SK-N-SH (cell line): ENCODE data around the gene ADGRF5.

Source experiments
- EP300 ChIP-seq, 2 experiments: IDR thresholded peaks; 2 replicates each; pipeline versions ENCODE4 v1.4.0 to v1.6.1; 2012; ENCODE audit warnings: borderline replicate concordance in 1 of 2, low read depth in 1 of 2, low read length in 1 of 2
- FOXM1 ChIP-seq: IDR thresholded peaks from 2 replicates; pipeline ENCODE4 v1.4.0; 2012; ENCODE audit warnings: low read depth, mild to moderate bottlenecking
- JUND ChIP-seq: IDR thresholded peaks from 2 replicates; pipeline ENCODE4 v1.4.0; 2012
- MEF2A ChIP-seq: IDR thresholded peaks from 2 replicates; pipeline ENCODE4 v1.4.0; 2012; ENCODE audit warnings: low read depth, borderline replicate concordance
- REST ChIP-seq: IDR thresholded peaks from 2 replicates; pipeline ENCODE4 v1.6.1; 2012; ENCODE audit warnings: mild to moderate bottlenecking, low read depth, low read length, moderate library complexity
- SIN3A ChIP-seq: IDR thresholded peaks from 2 replicates; pipeline ENCODE4 v1.6.1; 2012; ENCODE audit warnings: low read depth, mild to moderate bottlenecking, low read length, moderate library complexity, borderline replicate concordance
- TF ChIP-seq, protein P1 (sequence below): fragments of 200-600 bp; sonication (generic); IDR thresholded peaks from 2 replicates; pipeline ENCODE4 v1.6.1; 2017; ENCODE audit warnings: antibody characterized with exemption, mild to moderate bottlenecking, moderate library complexity
- TF ChIP-seq, protein P2 (sequence below): IDR thresholded peaks from 2 replicates; pipeline ENCODE4 v1.4.0; 2012; ENCODE audit warnings: low read depth
- TF ChIP-seq, protein P3 (sequence below): fragments of 150-350 bp; IDR thresholded peaks from 2 replicates; pipeline ENCODE4 v1.6.1; 2017; ENCODE audit warnings: antibody characterized with exemption, low read length, low read depth, borderline replicate concordance

DNA sequence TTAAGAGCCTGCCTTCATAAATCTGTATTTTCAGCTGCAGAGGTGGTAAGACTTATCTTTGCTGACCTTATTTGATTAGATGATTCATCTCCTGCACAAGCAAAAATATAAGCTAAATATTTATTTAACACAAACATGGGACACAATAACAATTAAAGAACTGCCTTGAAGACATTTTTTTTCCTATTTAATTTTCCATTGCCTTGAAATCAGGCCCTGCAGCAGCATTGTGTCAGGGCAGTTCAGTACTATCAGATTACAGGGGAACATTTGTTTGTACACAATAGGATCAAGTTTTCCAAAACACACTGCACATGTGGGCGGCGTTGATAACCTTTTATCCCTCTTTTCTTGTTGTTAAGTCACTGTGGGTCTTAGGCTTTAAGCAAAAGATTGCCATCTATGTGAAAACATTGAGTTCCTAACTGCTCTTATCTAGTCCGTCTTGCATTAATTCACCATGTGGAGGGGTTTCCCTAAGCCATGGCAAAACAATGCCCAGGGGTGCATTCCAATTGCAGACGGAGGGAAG is 7.4 kb downstream of the ADGRF5 start:
- TF ChIP-seq, protein P1, sequence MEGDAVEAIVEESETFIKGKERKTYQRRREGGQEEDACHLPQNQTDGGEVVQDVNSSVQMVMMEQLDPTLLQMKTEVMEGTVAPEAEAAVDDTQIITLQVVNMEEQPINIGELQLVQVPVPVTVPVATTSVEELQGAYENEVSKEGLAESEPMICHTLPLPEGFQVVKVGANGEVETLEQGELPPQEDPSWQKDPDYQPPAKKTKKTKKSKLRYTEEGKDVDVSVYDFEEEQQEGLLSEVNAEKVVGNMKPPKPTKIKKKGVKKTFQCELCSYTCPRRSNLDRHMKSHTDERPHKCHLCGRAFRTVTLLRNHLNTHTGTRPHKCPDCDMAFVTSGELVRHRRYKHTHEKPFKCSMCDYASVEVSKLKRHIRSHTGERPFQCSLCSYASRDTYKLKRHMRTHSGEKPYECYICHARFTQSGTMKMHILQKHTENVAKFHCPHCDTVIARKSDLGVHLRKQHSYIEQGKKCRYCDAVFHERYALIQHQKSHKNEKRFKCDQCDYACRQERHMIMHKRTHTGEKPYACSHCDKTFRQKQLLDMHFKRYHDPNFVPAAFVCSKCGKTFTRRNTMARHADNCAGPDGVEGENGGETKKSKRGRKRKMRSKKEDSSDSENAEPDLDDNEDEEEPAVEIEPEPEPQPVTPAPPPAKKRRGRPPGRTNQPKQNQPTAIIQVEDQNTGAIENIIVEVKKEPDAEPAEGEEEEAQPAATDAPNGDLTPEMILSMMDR, result no peak
- TF ChIP-seq EP300 (IDR thresholded peaks at IDR 0.05; ENCODE audit: borderline replicate concordance in 1 of 2, low read depth in 1 of 2, low read length in 1 of 2) (no peak), SIN3A (no peak), MEF2A (no peak), FOXM1 (no peak), REST (no peak), JUND (no peak)
- TF ChIP-seq, protein P2, sequence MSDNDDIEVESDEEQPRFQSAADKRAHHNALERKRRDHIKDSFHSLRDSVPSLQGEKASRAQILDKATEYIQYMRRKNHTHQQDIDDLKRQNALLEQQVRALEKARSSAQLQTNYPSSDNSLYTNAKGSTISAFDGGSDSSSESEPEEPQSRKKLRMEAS, result no peak
- TF ChIP-seq, protein P3, sequence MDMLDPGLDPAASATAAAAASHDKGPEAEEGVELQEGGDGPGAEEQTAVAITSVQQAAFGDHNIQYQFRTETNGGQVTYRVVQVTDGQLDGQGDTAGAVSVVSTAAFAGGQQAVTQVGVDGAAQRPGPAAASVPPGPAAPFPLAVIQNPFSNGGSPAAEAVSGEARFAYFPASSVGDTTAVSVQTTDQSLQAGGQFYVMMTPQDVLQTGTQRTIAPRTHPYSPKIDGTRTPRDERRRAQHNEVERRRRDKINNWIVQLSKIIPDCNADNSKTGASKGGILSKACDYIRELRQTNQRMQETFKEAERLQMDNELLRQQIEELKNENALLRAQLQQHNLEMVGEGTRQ, result no peak
